HL-60 (cell line): ENCODE results near the gene SELENOO.

Experiments used
- GABPA ChIP-seq: IDR thresholded peaks from 2 replicates; pipeline ENCODE4 v1.6.1; 2012; ENCODE audit warnings: low read depth
- POLR2AphosphoS5 ChIP-seq: IDR thresholded peaks from 2 replicates; pipeline ENCODE4 v1.6.1; 2012; ENCODE audit warnings: low read depth
- SPI1 ChIP-seq: IDR thresholded peaks from 2 replicates; pipeline ENCODE4 v1.6.1; 2012; ENCODE audit warnings: low read depth, mild to moderate bottlenecking, borderline replicate concordance
- TF ChIP-seq, protein P1 (sequence below): IDR thresholded peaks from one replicate; pipeline ENCODE4 v1.5.1; 2011; ENCODE audit warnings: low read length, control low read depth, inconsistent platforms; ENCODE audit not compliant: insufficient read depth
- TF ChIP-seq, protein P2 (sequence below): IDR thresholded peaks from 2 replicates; pipeline ENCODE4 v1.6.1; 2012; ENCODE audit warnings: low read depth; ENCODE audit not compliant: insufficient replicate concordance

DNA sequence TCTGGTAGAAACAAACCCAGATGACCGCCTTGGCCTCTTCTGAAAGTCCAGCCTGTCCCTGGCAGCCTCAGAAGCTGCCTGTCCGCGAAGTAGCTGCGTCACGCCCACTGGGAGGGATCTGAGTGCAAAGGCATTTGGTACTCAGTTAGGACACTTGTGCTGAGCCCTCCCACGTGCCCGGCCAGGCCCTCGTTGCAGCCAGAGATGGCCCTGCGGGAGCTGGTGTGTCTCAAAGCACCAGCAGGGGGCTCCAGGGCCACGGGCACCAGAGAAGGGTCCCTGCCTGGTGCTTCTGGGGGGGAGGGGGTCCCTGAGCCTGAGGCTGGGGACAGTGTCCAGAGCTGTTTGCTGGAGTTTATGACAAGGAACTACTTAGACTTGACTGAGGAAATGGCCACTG, 5.8 kb downstream of the SELENOO start:
- TF ChIP-seq, protein P1, sequence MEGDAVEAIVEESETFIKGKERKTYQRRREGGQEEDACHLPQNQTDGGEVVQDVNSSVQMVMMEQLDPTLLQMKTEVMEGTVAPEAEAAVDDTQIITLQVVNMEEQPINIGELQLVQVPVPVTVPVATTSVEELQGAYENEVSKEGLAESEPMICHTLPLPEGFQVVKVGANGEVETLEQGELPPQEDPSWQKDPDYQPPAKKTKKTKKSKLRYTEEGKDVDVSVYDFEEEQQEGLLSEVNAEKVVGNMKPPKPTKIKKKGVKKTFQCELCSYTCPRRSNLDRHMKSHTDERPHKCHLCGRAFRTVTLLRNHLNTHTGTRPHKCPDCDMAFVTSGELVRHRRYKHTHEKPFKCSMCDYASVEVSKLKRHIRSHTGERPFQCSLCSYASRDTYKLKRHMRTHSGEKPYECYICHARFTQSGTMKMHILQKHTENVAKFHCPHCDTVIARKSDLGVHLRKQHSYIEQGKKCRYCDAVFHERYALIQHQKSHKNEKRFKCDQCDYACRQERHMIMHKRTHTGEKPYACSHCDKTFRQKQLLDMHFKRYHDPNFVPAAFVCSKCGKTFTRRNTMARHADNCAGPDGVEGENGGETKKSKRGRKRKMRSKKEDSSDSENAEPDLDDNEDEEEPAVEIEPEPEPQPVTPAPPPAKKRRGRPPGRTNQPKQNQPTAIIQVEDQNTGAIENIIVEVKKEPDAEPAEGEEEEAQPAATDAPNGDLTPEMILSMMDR, result no peak
- TF ChIP-seq POLR2AphosphoS5 (no peak), GABPA (no peak), SPI1 (no peak)
- TF ChIP-seq, protein P2, sequence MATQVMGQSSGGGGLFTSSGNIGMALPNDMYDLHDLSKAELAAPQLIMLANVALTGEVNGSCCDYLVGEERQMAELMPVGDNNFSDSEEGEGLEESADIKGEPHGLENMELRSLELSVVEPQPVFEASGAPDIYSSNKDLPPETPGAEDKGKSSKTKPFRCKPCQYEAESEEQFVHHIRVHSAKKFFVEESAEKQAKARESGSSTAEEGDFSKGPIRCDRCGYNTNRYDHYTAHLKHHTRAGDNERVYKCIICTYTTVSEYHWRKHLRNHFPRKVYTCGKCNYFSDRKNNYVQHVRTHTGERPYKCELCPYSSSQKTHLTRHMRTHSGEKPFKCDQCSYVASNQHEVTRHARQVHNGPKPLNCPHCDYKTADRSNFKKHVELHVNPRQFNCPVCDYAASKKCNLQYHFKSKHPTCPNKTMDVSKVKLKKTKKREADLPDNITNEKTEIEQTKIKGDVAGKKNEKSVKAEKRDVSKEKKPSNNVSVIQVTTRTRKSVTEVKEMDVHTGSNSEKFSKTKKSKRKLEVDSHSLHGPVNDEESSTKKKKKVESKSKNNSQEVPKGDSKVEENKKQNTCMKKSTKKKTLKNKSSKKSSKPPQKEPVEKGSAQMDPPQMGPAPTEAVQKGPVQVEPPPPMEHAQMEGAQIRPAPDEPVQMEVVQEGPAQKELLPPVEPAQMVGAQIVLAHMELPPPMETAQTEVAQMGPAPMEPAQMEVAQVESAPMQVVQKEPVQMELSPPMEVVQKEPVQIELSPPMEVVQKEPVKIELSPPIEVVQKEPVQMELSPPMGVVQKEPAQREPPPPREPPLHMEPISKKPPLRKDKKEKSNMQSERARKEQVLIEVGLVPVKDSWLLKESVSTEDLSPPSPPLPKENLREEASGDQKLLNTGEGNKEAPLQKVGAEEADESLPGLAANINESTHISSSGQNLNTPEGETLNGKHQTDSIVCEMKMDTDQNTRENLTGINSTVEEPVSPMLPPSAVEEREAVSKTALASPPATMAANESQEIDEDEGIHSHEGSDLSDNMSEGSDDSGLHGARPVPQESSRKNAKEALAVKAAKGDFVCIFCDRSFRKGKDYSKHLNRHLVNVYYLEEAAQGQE, result no peak
